ENCODE data around the gene FARSA. TPM values are rescaled to one million over a fixed set of nuclear protein-coding genes. Genes with fewer than 3 reads are reported as not detected.
"Not testable (repeated sequence)": the region's sequence is repeated elsewhere in the genome, so short reads cannot be mapped to it uniquely, and the experiment has no call there.

FARSA gene
- total RNA-seq, 1 donor from 2014 or later = 54.5 TPM

GRCh38 chr19:12955996-12956395, 22.5 kb upstream of the FARSA start:
- Mint-ChIP-seq H3K36me3 (peaks cover 14% of the 10 kb centered on the region), H3K27me3 (ENCODE audit: low read depth) (peaks cover 3% of the 10 kb centered on the region), H3K9me3 (no peaks in the 10 kb centered on the region), H3K4me3 (peak overlapping the region; percentile 81), H3K4me1 (peaks cover 27% of the 10 kb centered on the region), H3K27ac (peak overlapping the region; percentile 94)
- TF ChIP-seq CTCF (IDR thresholded peaks at IDR 0.05; ENCODE audit: unreplicated experiment) = no peak
- no peak for DNase-seq (ENCODE audit: low spot score in 2 of 2, unreplicated experiment in 2 of 2)

DNA sequence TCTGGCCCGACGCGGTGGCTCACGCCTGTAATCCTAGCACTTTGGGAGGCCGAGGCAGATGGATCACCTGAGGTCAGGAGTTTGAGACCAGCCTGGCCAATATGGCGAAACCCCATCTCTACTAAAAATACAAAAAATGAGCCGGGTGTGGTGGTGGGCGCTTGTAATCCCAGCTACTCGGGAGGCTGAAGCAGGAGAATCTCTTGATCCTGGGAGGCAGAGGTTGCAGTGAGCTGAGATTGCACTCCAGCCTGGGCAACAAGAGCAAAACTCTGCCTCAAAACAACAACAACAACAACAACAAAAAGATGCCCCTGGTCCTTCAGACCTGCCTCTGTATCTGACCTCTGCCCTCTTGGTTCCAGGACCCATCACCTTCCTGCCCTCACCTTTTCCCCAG, 22.1 kb upstream of the FARSA start:
- not testable (repeated sequence) for DNase-seq (ENCODE audit: low spot score in 2 of 2, unreplicated experiment in 2 of 2); H3K27me3 Mint-ChIP-seq (ENCODE audit: low read depth); H3K9me3 Mint-ChIP-seq
- H3K36me3 Mint-ChIP-seq = peaks cover 18% of the 10 kb centered on the region
- peak overlapping the region; percentile 94 for H3K27ac Mint-ChIP-seq
- peaks cover 27% of the 10 kb centered on the region for H3K4me1 Mint-ChIP-seq
- H3K4me3 Mint-ChIP-seq = peak overlapping the region; percentile 81

DNA sequence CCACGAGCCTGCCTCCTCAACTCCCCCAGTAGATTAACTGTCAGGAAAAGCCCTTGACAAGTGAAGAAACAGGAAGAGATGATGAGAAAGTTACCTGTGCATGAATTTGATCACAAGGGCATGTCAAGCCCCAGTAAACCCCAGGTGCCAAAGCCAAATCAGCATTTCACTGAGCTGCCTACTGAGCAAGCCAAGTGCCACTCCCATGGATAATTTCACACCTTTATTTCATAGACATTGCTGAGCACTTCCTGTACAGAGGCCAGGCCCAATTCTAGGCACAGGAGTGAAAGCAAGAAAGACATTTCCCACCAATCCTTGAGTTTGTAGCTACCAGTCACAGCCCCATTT, 21.1 kb upstream of the FARSA start:
- H3K9me3 Mint-ChIP-seq = no peaks in the 10 kb centered on the region
- H3K4me1 Mint-ChIP-seq = peaks cover 27% of the 10 kb centered on the region
- H3K4me3 Mint-ChIP-seq = no peak overlapping the region
- TF ChIP-seq CTCF (IDR thresholded peaks at IDR 0.05; ENCODE audit: unreplicated experiment) = no peak
- DNase-seq (ENCODE audit: low spot score in 2 of 2, unreplicated experiment in 2 of 2) = no peak
- peaks cover 26% of the 10 kb centered on the region for H3K36me3 Mint-ChIP-seq
- peak overlapping the region; percentile 94 for H3K27ac Mint-ChIP-seq
- H3K27me3 Mint-ChIP-seq (ENCODE audit: low read depth) = no peaks in the 10 kb centered on the region

GRCh38 chr19:12953799-12954611, 20.5 kb upstream of the FARSA start:
- DNase-seq (ENCODE audit: low spot score in 2 of 2, unreplicated experiment in 2 of 2) = no peak
- no peak overlapping the region for H3K4me3 Mint-ChIP-seq
- TF ChIP-seq CTCF (IDR thresholded peaks at IDR 0.05; ENCODE audit: unreplicated experiment) = no peak
- no peaks in the 10 kb centered on the region for H3K27me3 Mint-ChIP-seq (ENCODE audit: low read depth)
- H3K4me1 Mint-ChIP-seq = peaks cover 27% of the 10 kb centered on the region
- H3K36me3 Mint-ChIP-seq = peaks cover 26% of the 10 kb centered on the region
- H3K9me3 Mint-ChIP-seq = no peaks in the 10 kb centered on the region
- peak overlapping the region; percentile 94 for H3K27ac Mint-ChIP-seq

GRCh38 chr19:12953138-12953798, 19.8 kb upstream of the FARSA start:
- peaks cover 27% of the 10 kb centered on the region for H3K4me1 Mint-ChIP-seq
- peak overlapping the region; percentile 50 for H3K27ac Mint-ChIP-seq
- no peak for DNase-seq (ENCODE audit: low spot score in 2 of 2, unreplicated experiment in 2 of 2)
- no peaks in the 10 kb centered on the region for H3K27me3 Mint-ChIP-seq (ENCODE audit: low read depth)
- H3K36me3 Mint-ChIP-seq = peaks cover 26% of the 10 kb centered on the region
- TF ChIP-seq CTCF (IDR thresholded peaks at IDR 0.05; ENCODE audit: unreplicated experiment) = no peak
- H3K9me3 Mint-ChIP-seq = no peaks in the 10 kb centered on the region
- H3K4me3 Mint-ChIP-seq = no peak overlapping the region

DNA sequence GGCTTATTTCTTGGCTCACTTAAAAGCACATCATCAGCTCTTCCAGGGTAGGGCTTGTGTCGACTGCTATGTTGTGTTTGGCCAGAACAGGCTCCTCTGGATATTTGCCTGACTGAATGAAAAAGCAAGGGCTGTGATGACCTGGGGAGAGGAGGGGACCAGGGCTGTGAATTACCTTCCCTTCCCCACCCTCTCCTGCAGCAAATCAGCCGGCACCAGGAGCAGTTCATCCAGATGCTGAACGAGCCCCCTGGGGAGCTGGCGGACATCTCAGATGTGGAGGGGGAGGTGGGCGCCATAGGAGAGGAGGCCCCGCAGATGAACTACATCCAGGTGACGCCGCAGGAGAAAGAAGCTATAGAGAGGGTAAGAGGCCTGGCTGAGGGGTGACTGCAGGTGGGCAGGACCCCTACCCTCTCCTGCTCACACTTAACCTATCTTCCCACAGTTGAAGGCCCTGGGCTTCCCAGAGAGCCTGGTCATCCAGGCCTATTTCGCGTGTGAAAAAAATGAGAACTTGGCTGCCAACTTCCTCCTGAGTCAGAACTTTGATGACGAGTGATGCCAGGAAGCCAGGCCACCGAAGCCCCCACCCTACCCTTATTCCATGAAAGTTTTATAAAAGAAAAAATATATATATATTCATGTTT, 19.1 kb upstream of the FARSA start:
- Mint-ChIP-seq H3K4me3 (no peak overlapping the region), H3K36me3 (peaks cover 28% of the 10 kb centered on the region), H3K27me3 (ENCODE audit: low read depth) (no peaks in the 10 kb centered on the region), H3K4me1 (peaks cover 30% of the 10 kb centered on the region), H3K9me3 (no peaks in the 10 kb centered on the region), H3K27ac (peak overlapping the region; percentile 66)
- TF ChIP-seq CTCF (IDR thresholded peaks at IDR 0.05; ENCODE audit: unreplicated experiment) = no peak
- DNase-seq (ENCODE audit: low spot score in 2 of 2, unreplicated experiment in 2 of 2) = no peak

DNA sequence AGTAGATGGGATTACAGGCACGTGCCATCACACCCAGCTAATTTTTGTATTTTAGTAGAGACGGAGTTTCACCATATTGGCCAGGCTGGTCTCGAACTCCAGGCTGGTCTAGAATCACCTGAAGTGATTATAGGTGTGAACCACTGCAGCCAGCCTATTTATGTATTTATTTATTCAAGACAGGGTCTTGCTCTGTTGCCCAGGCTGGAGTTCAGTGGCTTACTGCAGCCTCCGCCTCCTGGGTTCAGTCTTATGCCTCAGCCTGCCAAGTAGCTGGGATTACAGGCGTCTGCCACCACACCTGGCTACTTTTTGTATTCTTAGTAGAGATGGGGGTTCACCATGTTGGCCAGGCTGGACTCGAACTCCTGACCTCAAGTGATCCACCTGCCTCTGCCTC, 18.5 kb upstream of the FARSA start:
- H3K4me3 Mint-ChIP-seq, H3K27ac Mint-ChIP-seq: not testable (repeated sequence)
- H3K36me3 Mint-ChIP-seq = peaks cover 29% of the 10 kb centered on the region

More for the DNA sequence above, 18.5 kb upstream of the FARSA start:
- not testable (repeated sequence) for DNase-seq (ENCODE audit: low spot score in 2 of 2, unreplicated experiment in 2 of 2); H3K9me3 Mint-ChIP-seq; H3K27me3 Mint-ChIP-seq (ENCODE audit: low read depth)
- H3K4me1 Mint-ChIP-seq = peaks cover 30% of the 10 kb centered on the region

All from mesothelial cell of epicardium (in vitro differentiated cells).